CD4-positive, alpha-beta T cell treated with Interleukin-15 for 1 hour (primary cell): ENCODE data around the gene NFATC1.
A peak's percentile ranks its signal among the peaks of the same experiment; 100 is the strongest.

Experiments
- DNase-seq: peaks from one replicate; pipeline ENCODE4 v3.0.0-alpha.2; 2020

The NFATC1 gene

DNA sequence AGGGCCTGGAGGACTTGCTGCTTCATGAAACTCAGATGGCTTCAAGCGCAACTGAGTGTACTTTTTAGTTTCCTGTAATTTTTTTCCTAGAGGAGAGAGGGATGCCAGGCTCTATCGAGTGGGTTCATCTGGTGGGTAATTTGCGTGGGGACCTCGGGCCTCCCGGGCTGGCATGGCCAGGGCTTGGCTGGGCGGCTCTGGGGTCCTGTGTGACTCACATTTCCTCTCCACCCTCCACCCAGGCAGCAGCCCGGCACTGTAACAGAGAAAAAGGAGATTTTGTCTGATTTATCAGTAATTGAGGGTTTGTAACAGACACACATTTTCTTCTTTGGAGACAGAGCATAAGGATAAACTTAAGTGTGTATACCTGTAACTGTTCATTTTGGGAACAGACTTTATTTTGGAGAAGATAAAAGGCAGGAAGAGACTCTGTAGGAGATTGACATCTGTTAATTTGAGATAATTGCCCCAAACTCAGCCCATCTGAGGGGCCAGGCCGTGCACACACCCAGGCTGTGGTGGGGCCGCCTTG is 64.3 kb downstream of the NFATC1 start:
- no peak for DNase-seq

GRCh38 chr18:79460481-79461300 is 65.0 kb downstream of the NFATC1 start:
- no peak for DNase-seq

GRCh38 chr18:79461627-79462026 is 65.9 kb downstream of the NFATC1 start:
- no peak for DNase-seq

- DNase-seq, result no peak
Observed at GRCh38 chr18:79463424-79463960, 67.8 kb downstream of the NFATC1 start.

DNA sequence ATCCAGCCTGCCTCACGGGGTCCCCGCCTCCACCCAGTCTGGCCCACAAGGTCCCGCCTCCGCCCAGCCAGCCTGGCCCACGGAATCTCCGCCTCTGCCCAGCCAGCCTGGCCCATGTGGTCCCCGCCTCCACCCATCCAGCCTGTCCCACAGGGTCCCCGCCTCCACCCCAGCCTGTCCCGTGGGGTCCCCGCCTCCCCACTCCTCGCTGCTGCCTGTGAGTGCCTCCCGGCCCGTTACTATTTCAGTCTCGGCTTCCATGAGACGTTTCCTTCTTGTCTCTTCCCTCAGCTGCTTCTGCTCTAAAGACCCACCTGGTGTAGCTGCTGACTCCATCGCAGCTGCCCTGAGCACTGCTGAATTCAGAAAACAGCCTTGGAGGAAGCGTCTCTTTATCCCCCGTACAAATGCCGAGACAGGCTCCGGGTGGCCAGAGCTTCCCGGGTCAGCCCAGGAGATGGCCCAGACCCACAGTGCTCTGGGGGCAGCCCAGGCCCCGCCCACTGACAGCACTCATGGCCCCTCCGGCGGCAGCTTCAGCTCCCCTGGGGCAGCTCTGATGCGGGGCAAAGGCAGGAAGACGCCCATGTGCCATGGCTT is 69.8 kb downstream of the NFATC1 start:
- DNase-seq, result peak; percentile 62

DNA sequence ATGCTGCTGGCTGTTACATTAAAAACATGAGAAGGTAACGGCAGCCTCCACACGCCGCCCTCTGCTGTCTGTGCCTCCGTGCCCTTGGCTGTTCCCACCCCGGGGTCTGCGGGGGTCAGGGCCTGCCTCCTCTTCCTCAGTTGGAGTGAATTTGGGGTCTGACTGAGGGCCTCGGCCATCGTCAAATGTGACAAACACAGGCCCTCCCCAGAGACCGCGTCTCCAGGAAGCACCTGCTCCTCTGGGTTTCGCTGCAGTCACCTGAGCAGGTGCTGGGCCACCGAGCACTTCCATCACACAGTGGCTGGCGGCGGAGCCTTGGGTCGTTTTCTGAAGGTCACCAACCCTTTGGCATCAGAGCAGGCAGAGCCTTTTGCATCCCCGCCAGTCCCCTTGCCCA is 70.9 kb downstream of the NFATC1 start:
- peak; percentile 77 for DNase-seq

DNA sequence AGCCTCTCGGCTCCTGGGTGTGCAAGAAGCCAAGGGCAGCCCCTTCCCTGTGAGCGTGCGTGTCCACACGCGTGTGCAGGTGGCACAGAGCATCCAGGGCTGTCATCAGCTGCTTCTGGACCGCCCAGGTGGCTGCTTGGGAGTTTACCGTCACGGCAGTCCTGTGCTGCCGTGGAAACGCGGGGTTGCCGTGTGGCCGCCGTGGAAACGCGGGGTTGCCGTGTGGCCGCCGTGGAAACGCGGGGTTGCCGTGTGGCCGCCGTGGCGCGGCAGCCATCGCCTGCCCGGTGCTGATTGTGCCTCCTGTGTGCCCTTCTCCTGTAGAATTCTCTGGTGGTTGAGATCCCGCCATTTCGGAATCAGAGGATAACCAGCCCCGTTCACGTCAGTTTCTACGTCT is 71.4 kb downstream of the NFATC1 start:
- DNase-seq, result no peak

DNA sequence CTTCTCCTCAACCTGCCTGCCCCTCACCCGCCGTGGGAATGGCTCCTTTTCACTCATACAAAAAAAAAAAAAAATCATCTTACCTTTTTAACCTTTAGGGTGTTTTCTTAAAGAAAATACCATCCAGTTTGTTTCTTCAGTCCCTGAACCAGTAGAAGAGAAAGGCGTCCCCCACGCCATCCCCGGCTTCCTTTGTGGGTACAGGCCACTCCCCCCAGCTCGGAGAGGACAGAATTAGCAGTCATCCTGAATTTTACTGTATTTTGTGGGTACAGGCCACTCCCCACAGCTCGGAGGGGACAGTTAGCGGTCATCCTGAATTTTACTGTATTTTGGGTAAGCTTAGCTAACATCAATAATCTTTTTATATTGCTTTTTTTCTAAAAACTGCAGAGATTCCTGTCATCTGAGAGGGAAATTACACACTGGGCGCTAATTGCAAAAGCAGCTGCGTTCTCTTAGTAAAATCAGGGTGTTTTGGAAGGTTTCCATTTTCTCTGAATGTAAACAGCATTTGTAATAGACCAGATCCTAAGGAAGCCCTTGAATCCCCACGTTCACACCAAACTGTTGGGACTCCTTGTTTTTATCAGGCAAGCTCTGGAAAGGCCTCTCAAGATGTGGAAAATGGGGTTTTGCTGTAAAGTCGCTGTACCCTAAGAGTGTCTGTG is 72.5 kb downstream of the NFATC1 start:
- no peak for DNase-seq

DNA sequence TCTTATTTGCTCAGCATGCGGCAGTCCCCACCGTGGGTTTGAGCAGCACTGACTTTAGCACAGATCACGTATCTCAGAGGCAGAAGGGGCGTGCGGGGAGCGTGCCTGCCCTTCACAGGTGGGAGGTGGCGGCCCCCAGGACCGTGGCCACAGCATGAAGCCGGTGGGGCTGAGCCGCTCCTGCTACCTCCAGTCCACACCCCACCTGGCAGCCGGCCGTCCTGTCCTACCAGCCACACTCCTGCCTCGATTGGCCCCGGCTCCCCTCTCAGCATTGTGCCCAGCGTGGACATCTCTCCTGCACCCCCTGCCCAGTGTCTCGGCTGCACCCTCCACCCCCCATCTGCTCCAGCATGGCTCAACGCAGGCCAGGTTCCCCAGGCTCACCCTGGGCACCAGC is 73.6 kb downstream of the NFATC1 start:
- DNase-seq, result no peak

DNA sequence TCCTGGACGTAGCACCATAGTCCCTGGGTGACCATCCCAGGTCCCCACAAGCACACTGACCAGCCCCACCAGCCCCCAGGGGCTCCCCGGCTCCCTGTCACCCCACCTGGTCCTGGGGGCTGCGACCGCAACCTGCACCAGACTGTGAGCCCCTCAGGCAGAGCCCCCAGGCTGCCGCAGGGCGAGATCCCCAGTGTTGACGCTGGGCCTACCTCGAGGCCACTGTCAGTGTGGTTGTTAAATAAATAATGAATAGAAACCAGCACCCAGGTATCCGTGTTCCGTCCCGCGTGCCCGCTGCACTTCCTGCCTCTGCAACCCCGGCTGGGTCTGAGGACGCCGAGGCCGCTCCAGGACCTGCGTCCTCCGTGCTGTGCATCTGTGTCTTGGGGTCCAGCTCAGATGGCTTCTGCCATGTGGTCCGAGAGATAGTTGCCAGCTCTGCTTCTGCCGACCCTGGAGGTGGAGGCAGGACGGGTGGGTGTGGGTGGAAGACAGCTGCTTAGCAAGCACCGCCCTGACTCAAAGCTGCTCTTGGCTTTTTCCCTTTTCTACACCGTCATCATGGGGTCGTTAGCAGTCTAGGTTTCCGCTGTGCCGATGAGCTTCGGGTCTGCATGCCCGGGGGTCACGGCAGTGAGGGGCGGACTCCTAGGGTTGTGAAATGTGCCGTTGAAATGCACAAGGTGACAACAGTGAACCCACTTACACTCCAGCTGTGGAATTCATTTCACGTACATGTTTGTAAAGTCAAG is 74.2 kb downstream of the NFATC1 start:
- DNase-seq, result no peak

DNA sequence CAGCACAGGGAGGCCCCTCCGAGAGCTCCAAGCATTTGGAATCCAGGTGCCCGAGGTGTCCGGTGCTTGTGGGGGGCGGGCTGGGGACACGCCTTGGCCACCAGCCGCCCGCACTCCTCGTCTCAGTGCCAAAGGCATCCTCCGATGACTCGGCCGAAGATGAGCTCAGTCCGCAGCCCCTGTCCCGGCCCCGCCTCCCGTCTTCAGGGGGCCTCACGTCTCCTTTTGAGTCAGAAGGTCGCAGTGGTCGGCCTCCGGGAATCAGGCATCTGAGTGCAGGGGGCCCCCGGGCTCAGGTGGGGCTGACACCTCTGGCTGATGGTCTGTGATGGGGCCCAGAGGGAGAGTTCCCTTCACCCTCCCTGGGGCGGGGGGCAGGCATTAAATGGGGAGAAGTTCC is 74.8 kb downstream of the NFATC1 start:
- DNase-seq, result no peak

DNA sequence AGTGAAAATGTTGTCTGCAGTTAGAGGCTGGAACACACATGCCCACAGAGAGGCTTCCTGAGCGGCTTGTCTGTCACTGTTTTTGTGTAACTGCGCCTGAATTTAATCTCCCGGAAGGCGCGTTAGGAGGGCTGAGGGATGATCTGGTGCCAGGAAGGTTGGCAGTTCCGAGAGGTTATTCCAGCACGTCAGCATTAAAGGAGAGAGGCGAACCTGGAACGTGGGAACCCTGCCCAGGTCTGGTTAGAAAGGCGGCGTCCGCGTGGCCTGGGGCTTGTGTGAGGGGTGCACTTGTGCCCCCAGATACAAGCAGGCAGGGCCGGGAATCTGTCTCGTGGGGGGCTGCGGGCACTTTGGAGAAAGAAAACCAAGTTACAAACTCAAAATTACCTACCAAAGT is 75.3 kb downstream of the NFATC1 start:
- no peak for DNase-seq

DNA sequence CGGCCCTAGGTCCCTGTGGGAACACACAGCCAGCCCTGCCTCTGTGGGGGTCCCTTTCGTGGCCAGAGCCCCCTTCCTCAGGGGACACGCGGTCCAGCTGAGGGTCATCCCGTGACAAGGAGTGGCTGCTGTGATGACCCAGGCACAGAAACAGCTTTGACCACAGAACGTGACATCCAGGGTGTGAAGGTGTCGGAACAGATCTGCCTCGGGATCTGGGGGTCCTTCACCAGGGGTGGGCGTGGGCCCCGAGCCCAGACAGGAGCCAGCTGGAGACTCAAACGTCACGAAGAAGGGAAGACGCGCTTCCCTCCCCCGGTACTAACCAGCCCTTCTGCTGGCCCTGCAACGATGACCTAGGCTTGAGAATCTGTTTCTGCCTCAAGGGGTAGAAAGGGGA is 75.9 kb downstream of the NFATC1 start:
- DNase-seq, result no peak

- DNase-seq, result no peak
Observed at GRCh38 chr18:79472176-79472575, 76.4 kb downstream of the NFATC1 start.

GRCh38 chr18:79472946-79473345 is 77.2 kb downstream of the NFATC1 start:
- no peak for DNase-seq

GRCh38 chr18:79476031-79476917 is 80.5 kb downstream of the NFATC1 start:
- DNase-seq, result no peak

GRCh38 chr18:79476918-79477571 is 81.3 kb downstream of the NFATC1 start:
- no peak for DNase-seq

GRCh38 chr18:79477711-79478483 is 82.2 kb downstream of the NFATC1 start:
- no peak for DNase-seq

GRCh38 chr18:79478484-79479115 is 82.9 kb downstream of the NFATC1 start:
- DNase-seq, result no peak
